HG03139 (cell line): Measurements from ENCODE around the gene OR1N2.
"Not testable (repeated sequence)": the region's sequence is repeated elsewhere in the genome, so short reads cannot be mapped to it uniquely, and the experiment has no call there.

Experiments
- ATAC-seq: cut with Tn5 transposase; IDR thresholded peaks from one replicate; pipeline ENCODE4 v1.9.1; 2021; ENCODE audit not compliant: unreplicated experiment

Gene OR1N2, protein sequence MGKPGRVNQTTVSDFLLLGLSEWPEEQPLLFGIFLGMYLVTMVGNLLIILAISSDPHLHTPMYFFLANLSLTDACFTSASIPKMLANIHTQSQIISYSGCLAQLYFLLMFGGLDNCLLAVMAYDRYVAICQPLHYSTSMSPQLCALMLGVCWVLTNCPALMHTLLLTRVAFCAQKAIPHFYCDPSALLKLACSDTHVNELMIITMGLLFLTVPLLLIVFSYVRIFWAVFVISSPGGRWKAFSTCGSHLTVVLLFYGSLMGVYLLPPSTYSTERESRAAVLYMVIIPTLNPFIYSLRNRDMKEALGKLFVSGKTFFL

DNA sequence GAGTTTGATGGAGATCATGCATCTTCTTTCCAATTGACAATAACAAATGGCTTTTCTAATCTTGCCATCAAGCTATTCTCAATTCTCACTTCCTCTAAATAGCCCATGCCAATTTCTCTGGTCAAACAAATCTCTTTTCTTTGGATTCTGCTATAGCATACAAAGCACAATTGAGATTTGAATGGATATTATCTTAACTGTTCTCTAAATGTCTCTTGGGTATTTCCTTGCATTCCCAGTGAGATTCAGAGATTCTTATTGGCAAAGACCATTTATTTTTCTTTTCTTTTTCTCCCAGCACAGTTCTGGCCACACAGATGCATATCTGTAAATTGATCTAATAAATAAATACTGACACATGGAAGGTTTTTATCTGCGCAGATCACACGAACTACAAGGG lies at the start of gene OR1N2:
OR1N2 (plus strand) TSS at position 301 of the 400 bp plus-strand sequence. CDS start 100 bp downstream, outside the sequence.
- no peak for ATAC-seq

DNA sequence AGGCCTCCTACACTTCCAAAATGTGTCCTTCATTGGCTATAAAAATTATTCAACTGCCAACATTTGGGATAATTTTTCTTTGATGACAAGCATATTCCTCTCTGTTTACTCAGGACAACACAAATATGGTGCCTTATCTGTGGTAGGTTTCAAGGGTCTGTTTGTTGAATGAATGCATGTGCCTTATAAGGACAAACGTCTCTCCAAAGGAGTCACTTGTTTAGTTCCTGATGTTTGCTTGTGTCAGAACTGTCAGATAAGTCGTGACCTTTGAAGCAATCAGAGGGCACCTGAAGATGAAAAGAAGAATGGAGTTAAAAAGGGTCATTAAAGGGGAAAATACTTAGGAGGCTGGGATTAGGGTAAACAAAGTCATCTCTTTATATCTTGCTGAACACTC lies 45.9 kb upstream of the OR1N2 start:
- ATAC-seq = no peak

DNA sequence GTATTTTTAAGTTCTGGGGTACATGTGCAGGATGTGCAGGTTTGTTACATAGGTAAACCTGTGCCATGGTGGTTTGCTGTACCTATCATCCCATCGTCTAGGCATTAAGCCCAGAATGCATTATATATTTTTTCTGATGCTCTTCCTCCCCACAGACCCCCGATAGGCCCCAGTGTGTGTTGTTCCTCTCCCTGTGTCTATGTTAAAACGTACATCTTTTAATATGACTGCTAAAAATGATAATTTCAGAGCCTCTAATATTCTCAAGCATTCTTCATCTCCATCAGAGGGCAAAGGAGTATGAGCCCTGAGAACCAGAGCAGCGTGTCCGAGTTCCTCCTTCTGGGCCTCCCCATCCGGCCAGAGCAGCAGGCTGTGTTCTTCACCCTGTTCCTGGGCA lies 42.4 kb upstream of the OR1N2 start, which contains the start of gene OR1J2:
OR1J2 (plus strand) TSS at position 301 of the 400 bp plus-strand sequence; CDS start at position 301, 0 bp downstream.
- no peak for ATAC-seq

DNA sequence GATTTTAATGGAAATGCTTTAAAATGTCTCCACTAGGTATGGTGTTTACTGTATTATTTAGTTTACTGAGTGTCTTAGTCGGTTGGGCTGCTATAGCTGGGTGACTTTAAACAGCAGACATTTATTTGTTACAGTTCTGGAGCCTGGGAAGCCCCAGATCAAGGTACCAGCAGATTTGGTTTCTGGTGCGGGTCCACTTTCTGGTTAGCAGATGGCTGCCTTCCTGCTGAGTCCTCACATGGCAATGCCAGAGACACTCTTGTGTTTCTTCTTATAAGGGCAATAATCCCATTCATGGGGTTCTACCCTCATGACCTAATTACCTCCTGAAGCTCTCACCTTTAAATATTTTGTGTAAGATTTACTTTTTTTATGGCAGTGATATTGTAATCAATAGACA lies 34.7 kb upstream of the OR1N2 start:
- no peak for ATAC-seq

DNA sequence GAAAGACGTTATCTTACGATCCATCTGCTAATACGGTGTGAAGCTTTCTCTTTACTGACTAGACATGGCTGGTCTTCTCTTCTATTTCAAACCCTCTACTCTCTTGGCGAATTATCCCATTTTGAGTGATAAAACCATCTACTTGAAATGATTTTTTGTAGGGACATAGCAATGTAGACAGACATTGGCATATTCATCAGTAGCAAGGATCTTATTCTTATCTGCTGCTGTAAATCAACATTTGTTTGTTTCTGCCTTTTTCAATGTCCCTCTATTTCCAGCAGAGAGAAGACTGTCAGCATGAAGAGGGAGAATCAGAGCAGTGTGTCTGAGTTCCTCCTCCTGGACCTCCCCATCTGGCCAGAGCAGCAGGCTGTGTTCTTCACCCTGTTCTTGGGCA lies 34.1 kb upstream of the OR1N2 start, which contains the start of gene OR1J4:
OR1J4 (plus strand) TSS at position 301 of the 400 bp plus-strand sequence; CDS start at position 301, 0 bp downstream.
- no peak for ATAC-seq

DNA sequence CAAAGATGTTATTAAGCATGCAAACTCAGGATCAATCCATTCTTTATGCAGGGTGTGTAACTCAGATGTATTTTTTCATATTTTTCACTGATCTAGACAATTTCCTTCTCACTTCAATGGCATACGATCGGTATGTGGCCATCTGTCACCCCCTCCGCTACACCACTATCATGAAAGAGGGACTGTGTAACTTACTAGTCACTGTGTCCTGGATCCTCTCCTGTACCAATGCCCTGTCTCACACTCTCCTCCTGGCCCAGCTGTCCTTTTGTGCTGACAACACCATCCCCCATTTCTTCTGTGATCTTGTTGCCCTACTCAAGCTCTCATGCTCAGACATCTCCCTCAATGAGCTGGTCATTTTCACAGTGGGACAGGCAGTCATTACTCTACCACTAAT lies 33.5 kb upstream of the OR1N2 start:
- no peak for ATAC-seq

DNA sequence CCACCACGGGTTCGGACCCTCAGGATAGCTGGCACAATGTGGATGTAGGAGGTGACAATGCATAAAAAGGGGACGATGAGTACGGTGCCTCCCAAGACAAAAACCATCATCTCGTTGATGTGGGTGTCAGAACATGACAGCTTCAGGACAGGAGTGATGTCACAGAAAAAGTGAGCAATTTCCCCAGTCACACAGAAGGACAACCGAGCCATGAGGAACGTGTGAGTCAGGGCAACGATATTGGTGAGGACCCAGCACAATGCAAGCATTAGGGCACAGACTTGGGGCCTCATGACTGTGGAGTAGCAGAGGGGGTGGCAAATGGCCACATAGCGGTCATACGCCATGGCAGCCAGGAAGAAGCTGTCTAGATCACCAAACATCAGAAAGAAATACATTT lies 26.3 kb upstream of the OR1N2 start:
- ATAC-seq = no peak

DNA sequence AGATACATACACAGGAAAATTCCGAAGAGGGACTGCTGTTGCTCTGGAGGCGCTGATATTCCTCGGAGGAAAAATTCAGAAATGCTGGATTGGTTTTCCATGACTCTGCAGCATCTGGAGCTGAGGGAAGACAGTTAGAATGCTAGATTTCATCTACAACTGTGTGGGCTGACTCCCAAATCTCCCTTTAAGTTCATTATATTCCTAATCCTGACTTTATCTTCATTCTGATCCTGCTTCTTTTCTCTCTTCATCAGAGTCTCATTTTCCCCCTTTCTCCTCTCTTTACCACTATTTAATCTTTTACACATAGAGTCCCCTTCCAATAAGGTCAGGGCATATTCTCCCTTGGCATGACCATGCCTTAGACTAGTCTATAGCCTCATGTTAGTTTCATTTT lies 25.7 kb upstream of the OR1N2 start, which contains the start of gene OR1N1:
OR1N1 (minus strand) TSS at position 101 of the 400 bp plus-strand sequence; CDS start at position 101, 0 bp downstream.
- ATAC-seq = no peak

DNA sequence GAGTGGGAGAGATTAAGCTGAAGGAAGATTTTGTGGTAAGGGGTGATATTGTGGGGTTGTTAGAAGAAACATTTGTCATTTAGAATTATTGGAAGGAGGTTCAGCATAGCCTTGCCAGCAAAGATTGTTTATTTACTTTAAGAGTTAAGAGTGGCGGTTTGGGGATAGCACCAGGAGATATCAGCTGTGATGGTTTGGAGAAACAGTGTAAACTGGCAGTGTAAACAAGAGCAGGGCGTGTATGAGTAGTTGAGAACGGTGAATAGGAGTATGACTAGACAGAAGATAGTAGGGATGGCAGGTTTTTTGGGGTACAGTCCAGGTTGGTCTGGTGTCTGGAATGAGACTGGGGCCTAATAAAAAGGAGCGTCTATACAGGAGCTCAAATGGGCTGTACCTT lies 21.8 kb upstream of the OR1N2 start:
- ATAC-seq = not testable (repeated sequence)

DNA sequence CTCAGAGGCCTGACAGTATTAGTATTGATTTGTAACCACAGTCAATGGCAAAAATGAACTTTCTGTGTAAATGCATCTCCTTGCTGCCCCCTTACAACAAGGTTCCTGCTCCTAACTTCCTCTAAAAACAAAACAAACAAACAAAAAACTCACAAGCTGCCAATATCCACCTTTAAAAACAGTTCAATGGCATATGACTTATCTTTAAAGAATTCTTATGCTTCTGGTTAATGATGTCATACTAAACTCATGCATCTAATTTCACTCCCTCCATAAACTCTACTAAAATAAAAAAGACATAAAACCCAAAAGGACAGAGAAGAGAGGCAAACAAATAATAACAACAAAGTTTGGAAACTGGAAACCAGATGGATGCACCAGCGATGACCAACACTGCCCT lies 16.8 kb upstream of the OR1N2 start:
- ATAC-seq = no peak

DNA sequence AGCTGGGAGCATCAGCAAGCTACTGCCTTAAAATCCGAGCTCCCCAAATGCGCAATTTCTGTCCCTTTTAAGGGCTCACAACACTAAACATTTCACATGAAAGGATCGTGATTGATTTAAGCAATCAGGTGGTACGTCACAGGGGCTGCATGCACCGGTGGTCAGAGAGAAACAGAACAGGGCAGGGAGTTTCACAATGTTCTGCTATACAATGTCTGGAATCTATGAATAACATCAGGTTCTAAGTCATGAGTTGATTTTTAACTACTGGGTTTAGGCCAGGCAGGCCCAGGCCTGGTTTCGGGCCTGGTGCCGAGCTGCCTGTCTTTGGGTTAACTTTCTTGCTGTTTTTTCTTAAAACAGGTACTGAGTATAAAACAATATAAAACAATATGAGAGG lies 15.8 kb upstream of the OR1N2 start:
- ATAC-seq = not testable (repeated sequence)

DNA sequence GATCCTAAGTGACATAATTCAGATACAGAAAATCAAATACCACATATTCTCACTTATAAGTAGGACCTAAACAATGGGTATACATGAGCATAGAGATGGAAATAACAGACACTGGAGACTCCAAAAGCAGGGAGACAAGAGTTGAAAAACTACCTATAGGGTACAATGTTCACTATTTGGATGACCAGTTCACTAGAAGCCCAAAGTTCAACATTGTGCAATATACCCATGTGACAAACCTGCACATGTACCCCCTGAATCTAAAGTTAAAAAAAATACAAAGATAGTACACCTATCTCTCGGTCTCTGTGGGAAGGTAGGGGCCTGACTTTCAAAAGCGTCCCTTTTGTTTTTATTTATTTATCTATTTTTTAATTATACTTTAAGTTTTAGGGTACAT lies 14.2 kb upstream of the OR1N2 start:
- ATAC-seq = no peak

DNA sequence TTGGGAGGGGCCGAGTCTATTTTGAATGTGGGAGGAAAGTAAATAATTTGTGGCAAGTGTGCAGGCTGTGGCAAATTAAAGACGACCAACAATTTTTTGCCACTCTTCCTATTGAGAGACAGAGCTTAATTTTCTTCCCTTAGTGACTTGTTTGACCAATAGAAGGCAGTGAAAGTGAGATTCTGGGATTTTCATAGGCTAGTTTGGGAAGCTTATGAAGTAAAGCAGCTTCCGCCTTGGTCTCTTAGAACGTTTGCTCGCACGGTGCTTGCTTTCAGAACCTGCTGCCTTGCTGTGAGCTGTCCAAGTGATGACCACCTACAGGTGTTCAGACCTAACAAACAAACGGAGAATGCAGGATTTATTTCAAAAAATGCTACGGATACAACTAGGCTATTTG lies 6.7 kb upstream of the OR1N2 start:
- ATAC-seq = no peak

DNA sequence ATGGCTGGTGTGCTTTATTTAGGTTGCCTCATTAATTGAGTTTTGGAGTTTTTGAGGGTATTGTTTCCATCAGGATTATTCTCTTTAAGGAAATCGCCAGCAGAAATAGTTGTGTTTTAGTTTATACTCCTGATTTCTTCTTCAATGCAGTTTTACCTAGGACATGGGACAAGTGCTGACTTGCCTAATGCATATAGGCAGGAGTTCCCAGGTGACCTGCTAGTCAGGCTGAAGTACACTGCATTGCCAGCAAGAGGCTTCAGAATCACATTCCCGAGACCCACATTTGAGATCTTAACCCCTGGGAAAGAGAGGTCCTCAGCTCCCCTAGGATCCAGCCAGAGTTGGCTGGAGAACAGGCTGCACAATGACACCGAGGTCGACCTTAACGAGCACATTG lies 1.5 kb upstream of the OR1N2 start:
- no peak for ATAC-seq

DNA sequence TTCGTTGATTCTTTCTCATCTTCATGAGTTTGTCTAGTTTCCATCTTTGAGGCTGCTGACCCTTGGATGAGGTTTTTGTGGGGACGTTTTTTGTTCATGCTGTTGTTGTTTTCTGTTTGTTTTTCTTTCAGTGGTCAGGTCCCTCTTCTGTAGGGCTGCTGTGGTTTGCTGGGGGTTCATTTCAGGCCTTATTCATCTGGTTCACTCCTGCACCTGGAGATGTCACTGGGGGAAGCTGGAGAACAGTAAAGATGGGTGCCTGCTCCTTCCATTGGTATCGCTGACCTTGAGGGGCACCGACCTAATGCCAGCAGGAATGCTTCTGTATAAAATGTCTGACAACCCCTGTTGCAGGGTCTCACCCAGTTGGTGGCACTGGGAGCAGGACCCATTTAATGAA lies 8.5 kb downstream of the OR1N2 start:
- ATAC-seq = no peak

DNA sequence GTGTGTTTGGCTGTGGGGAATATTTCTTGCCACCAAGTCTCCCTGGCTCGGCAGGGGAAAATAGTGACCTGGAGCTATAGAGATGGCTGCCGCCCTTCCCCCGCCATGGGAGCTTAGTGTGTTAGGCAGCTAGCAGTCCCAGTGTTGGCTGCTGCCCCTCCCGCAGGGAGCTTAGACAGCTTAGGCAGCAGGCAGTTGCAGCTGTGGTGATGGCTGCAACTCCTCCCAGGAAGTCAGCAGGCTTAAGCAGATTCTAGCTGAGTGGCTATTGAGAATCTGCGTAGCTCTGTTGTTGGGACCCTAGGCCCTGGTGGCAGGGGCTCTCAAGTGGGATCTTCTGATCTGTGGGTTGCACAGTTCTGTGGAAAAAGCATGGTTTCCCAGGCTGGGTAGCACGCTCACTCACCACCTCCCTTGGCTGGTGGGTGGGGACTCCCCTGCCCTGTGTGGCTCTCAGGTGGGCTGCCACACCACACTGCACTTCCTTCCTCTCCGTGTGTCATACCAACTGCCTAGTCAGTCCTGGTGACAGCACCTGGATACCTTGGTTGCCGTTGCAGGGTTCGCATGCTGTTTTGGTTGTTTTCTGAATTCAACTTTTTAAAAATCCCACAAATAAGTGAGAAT lies 9.3 kb downstream of the OR1N2 start:
- ATAC-seq = no peak

DNA sequence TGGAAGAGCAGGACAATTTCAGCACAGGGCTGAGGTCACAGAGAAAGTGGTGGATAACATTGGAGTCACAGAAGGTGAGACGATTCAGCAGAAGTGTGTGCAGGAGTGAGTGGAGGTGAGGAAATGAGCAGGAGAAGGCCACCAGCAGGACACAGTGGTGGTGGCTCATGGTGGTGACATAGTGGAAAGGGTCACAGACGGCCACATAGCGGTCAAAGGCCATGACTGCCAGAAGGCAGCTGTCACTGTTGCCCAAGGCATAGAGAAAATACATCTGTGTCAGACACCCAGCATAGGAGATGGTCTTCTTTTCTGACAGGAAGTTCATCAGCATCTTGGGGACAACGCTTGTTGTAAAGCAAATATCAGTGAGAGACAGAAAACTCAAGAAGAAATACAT lies 15.0 kb downstream of the OR1N2 start:
- no peak for ATAC-seq

DNA sequence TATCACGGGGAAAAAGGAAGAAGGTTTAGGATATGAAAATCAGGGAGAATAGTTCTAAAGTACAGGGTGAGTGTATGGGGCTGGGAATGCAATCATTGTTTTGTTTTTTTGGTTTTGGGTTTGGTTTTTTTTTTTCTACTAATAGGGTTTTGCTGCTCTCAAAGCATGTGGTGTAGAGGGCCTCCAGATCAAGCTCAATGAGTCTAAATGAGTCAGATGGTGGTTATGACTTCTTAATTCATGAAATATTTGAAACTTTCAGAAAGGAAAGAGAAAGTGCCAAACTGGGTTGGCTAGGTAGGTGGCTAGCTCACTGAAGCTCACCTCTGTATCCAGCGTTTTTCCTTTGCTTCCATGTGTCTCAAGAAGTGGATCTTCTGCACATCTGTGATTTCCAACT lies 19.5 kb downstream of the OR1N2 start:
- no peak for ATAC-seq

DNA sequence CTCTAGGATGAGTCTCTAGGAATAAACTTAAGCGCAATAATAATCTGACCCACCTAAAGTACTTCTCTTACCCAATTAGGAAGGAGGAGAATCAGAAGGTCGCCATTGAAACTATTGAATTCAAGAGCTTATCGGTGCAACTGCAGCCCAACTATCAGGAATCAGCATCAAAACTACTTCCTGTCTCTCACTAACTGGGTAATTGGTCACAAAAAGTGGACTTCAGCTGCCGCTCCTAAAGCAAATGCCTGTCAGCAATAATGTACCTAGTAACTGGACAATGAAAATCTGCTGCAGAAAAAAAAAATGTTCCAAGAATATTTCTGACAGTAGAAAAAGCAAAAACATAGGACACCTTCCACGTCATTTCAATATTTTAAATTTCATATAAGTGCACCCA lies 27.0 kb downstream of the OR1N2 start:
- ATAC-seq = no peak

DNA sequence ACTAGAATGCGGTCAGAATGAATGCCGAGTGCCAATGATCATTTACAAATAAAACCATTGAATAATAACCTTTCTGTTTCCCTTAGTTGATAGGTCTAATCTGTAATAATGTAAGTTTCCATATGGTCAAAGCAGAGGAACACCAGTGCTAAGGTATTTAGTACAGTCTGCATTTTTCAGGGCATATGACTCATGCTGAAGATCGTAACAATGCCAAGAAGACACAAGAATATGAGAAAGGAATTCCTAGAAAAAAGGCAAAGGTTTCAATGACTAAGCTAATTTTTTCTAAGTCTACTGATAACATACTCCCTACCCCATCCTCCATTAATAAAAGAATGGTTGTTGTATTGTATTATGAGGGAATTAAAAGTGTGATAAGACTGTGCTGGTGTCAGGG lies 27.4 kb downstream of the OR1N2 start:
- no peak for ATAC-seq

DNA sequence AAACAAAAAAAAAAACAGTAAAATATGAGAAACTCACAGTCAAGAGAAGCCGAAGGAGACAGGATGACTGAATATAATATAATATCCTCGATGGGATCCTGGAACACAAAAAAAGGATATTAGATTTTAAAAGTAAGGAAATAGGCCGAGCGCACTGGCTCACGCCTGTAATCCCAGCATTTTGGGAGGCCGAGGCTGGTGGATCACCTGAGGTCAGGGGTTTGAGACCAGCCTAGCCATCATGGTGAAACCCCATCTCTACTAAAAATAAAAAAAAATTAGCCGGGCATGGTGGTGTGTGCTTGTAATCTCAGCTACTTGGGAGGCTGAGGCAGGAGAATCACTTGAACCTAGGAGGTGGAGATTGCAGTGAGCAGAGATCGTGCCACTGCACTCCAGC lies 30.4 kb downstream of the OR1N2 start, which contains the start of gene OR1L8:
OR1L8 (minus strand) TSS at position 101 of the 400 bp plus-strand sequence. CDS start 14,907 bp downstream, outside the sequence.
- ATAC-seq = not testable (repeated sequence)
